Sigmoid colon (tissue), 3 donors: ENCODE results near the gene ERO1A.

Source experiments
- POLR2A ChIP-seq, 2 donors: fragments of 450-650 bp; IDR thresholded peaks; one replicate each; pipeline ENCODE4 v1.6.1; 2016; ENCODE audit warnings: antibody characterized with exemption in 2 of 2, mild to moderate bottlenecking in 2 of 2, moderate library complexity in 2 of 2
- TF ChIP-seq, protein P1 (sequence below), 4 experiments: fragments of 450-650 bp in 3 of 4; fragments of 200-600 bp in 1 of 4; IDR thresholded peaks; one replicate each; pipeline ENCODE4 v1.5.1; 2016 to 2019; ENCODE audit warnings: antibody characterized with exemption in 4 of 4, mild to moderate bottlenecking in 3 of 4, moderate library complexity in 2 of 4

DNA sequence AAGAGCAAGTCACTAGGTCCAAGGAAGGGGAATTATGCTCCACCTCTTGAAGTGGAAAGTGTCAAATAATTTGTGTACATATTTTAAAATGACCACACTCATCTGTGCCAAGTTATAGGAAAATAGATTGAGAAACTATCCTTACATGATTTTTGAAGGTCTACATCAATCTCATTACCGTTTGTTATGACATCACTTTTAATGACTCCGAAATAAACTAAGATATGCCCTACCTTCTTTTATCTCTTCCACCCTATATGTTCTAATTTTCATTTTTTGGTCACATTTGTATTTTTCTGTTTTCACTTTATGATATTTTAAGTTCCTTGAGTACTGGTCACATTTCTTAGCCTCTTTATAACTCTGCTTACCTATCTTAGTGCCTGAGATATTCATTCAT is 8.3 kb upstream of the ERO1A start:
- TF ChIP-seq, protein P1, sequence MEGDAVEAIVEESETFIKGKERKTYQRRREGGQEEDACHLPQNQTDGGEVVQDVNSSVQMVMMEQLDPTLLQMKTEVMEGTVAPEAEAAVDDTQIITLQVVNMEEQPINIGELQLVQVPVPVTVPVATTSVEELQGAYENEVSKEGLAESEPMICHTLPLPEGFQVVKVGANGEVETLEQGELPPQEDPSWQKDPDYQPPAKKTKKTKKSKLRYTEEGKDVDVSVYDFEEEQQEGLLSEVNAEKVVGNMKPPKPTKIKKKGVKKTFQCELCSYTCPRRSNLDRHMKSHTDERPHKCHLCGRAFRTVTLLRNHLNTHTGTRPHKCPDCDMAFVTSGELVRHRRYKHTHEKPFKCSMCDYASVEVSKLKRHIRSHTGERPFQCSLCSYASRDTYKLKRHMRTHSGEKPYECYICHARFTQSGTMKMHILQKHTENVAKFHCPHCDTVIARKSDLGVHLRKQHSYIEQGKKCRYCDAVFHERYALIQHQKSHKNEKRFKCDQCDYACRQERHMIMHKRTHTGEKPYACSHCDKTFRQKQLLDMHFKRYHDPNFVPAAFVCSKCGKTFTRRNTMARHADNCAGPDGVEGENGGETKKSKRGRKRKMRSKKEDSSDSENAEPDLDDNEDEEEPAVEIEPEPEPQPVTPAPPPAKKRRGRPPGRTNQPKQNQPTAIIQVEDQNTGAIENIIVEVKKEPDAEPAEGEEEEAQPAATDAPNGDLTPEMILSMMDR (IDR thresholded peaks at IDR 0.05) = no peak
- no peak for TF ChIP-seq POLR2A (IDR thresholded peaks at IDR 0.05)
